ENCODE data around the gene TSC22D1. TPM values are rescaled to one million over a fixed set of nuclear protein-coding genes. Genes with fewer than 3 reads are reported as not detected.

Gene TSC22D1
- total RNA-seq, 2 donors from 2014 or later, result 6.4 to 13.2 TPM

DNA sequence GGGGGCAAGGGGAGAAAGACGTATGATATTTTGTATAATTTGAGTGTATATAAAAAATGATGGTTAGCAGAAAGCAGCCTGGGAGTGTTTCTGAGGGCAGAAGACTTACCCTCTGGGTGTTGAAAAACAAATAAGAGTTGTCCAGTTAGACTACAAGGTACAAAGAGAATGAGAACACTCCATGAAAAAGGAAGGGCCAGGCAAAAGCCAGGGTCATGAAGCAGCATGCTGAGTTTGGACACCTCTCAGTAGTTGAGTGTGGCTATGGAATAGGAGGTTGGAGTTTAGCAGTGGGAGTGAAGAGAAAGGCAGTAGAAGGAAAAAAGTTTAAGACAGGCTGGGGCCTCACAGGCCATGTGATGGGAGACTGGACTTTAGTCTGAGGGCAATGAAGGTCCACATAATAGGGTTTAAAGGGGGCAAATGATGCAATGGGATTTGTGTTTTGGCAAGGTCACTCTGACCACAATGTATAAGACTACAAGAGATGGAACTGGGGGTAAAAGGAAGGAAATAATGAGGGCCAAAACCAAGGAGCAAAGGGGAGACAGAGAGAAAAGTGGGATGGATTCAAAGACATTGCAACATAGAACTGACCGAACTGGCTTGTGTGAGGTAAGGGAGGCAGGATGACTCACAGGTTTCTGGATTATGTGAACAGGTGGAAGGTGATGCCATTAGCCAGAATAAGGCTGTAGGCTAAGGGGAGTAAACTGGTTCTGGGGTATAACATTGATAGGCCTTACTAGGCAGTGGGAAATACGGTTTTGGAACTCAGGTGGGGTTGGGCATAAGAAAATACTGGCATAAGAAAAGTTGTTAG is 125.9 kb downstream of the TSC22D1 start:
- no peak for ATAC-seq
- H3K36me3 Mint-ChIP-seq, result no peaks in the 10 kb centered on the region

DNA sequence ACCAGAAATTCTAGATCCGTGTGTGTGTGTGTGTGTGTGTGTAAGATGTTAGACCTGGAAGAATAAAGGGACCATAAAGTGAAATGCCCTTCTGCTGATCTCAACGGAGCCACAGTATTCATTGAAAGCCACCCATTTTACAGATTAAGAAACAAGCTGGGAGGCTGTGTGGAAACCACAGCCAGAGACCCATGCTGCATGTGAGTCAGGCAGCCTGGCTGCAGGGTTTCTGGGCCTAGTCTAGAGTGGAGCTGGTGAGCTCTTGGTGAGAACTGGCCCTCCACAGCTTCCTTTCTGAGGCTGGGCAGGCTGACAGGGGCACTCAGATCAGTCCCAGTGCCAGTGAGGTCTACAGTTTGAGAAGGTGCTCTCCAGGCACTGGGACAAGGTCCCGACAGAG is 127.3 kb downstream of the TSC22D1 start:
- Mint-ChIP-seq H3K27ac (no peak overlapping the region), H3K4me3 (no peak overlapping the region), H3K9me3 (no peaks in the 10 kb centered on the region), H3K27me3 (no peaks in the 10 kb centered on the region), H3K36me3 (no peaks in the 10 kb centered on the region), H3K4me1 (ENCODE audit: low read depth in 2 of 2) (peaks cover 0 to 4% of the 10 kb centered on the region in 2 donors)
- DNase-seq (ENCODE audit: low spot score) (no peak), ATAC-seq (peak; percentile 24 to 40)

More for the DNA sequence above, 125.9 kb downstream of the TSC22D1 start:
- Mint-ChIP-seq H3K4me3 (no peak overlapping the region), H3K4me1 (ENCODE audit: low read depth in 2 of 2) (peaks cover 0 to 4% of the 10 kb centered on the region in 2 donors), H3K9me3 (no peaks in the 10 kb centered on the region), H3K27ac (no peak overlapping the region), H3K27me3 (no peaks in the 10 kb centered on the region)
- DNase-seq (ENCODE audit: low spot score), result no peak

DNA sequence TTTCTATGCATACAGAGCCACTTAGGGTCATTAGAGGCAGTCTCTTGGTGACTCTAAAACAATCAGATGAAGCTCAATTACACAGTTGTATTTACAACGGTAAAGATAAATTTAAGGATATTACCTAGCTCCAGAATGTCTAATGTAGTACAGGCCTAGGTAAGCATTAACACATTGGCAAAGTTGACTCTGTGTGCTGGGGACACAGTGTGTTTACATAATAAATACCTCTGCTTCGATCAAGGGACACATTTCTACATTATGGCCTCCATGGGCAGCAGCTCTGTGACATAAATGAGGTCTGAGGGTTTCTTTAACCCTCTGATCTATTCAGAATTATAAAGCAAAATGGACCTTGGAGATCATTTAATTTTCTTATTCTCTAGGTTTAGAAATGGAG is 127.8 kb downstream of the TSC22D1 start:
- Mint-ChIP-seq H3K27me3 (no peaks in the 10 kb centered on the region), H3K27ac (no peak overlapping the region), H3K36me3 (no peaks in the 10 kb centered on the region), H3K4me1 (ENCODE audit: low read depth in 2 of 2) (peaks cover 0 to 4% of the 10 kb centered on the region in 2 donors), H3K4me3 (no peak overlapping the region), H3K9me3 (no peaks in the 10 kb centered on the region)
- ATAC-seq (no peak), DNase-seq (ENCODE audit: low spot score) (no peak)

DNA sequence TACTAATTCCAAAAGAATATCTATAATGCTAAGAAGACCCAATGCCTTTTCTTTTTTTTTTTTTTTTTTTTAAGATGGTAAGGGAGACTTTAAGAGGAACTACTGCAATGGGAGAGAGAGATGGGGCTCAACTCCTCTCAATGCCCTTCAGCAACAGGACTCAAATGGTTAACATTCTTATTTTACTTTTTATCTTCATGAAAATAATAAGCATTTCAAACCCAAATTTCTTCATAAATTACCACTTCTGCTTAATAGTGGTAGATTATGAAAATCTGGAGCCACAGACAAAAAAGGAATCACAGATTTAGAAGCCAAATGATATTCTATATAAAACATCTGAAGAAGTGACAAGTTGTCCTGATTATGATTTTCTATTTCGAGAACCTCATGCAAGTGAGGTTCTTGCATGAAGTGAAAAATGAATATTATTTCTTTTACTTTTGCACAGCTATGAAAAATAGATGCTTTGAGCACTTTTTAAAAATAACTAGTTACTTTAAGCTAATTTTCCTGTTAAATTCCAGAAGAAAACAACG is 128.3 kb downstream of the TSC22D1 start:
- Mint-ChIP-seq H3K9me3 (no peaks in the 10 kb centered on the region), H3K4me3 (no peak overlapping the region), H3K36me3 (no peaks in the 10 kb centered on the region), H3K27ac (no peak overlapping the region), H3K4me1 (ENCODE audit: low read depth in 2 of 2) (peaks cover 0 to 4% of the 10 kb centered on the region in 2 donors), H3K27me3 (no peaks in the 10 kb centered on the region)
- DNase-seq (ENCODE audit: low spot score) (no peak), ATAC-seq (no peak)

DNA sequence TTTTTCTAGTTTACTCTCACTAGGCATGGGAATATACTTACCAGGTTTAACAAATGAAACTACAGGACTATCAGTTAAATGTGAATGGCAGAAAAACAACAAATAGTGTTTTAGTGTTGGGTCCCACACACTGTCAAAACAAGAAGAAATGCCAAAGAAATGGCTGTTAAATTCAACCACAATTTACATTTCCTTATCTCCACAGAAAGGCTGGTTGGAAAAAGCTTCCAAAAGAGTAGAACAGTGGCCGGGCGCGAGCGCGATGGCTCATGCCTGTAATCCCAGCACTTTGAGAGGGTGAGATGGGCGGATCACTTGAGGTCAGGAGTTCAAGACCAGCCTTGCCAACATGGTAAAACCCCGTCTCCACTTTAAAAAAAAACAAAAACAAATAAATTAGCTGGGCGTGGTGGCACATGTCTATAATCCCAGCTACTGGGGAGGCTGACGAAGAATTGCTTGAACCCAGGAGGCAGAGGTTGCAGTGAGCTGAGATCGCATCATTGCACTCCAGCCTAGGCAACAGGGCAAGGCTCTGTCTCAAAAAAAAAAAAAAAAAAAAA is 136.0 kb downstream of the TSC22D1 start:
- Mint-ChIP-seq H3K9me3 (no peaks in the 10 kb centered on the region), H3K4me3 (no peak overlapping the region), H3K36me3 (no peaks in the 10 kb centered on the region), H3K4me1 (ENCODE audit: low read depth in 2 of 2) (peaks cover 12 to 21% of the 10 kb centered on the region in 2 donors), H3K27me3 (no peaks in the 10 kb centered on the region), H3K27ac (no peak overlapping the region)
- ATAC-seq, result no peak
- no peak for DNase-seq (ENCODE audit: low spot score)

DNA sequence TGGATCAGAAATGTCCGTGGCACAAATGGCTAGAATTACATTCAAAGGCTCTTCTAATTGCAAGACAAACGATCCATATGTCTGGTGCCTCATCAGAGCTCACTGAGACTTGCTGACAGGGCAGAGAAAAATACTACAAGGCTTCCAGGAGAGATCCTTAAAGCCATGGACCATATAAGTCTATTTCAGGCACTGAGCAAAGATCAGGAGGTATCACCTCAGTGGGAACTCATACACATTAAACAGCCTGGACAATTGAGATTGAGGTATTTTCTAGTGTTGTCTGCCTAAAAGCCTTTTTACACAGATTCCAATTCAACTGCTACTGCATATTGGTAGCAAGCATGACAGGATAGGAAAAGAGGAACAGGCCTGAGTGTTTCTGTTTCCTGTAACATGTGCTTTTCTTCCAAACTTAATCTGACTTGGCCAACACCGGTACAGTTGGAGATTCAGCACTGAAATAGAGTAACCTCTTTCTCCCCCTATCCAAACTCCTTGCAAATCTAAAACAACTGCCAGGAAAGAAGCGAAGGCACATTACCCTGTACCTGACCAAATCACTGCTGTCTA is 136.6 kb downstream of the TSC22D1 start:
- ATAC-seq (no peak), DNase-seq (ENCODE audit: low spot score) (no peak)
- no peaks in the 10 kb centered on the region for H3K9me3 Mint-ChIP-seq
- no peak overlapping the region for H3K4me3 Mint-ChIP-seq
- H3K27ac Mint-ChIP-seq, result no peak overlapping the region
- no peaks in the 10 kb centered on the region for H3K27me3 Mint-ChIP-seq
- peaks cover 15 to 27% of the 10 kb centered on the region in 2 donors for H3K4me1 Mint-ChIP-seq (ENCODE audit: low read depth in 2 of 2)
- H3K36me3 Mint-ChIP-seq, result no peaks in the 10 kb centered on the region

DNA sequence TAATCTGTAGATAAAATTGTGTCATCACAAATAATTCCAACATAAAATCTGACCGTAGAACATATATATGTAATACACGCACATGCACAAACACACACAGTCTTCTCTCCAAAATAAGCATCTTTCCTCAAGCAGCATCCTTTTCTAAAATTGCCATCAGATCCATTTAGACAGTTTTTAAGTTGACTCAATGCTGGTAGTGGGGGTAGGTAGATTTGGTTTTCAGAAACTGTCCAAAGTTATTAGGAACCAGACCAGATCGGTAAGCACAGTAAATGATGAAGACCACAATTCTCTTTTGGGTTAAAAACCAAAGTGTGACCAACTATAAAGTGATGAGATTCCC is 137.9 kb downstream of the TSC22D1 start:
- no peak overlapping the region for H3K27ac Mint-ChIP-seq
- DNase-seq (ENCODE audit: low spot score) (no peak), ATAC-seq (no peak)
- H3K36me3 Mint-ChIP-seq, result no peaks in the 10 kb centered on the region
- no peaks in the 10 kb centered on the region for H3K9me3 Mint-ChIP-seq
- H3K27me3 Mint-ChIP-seq, result no peaks in the 10 kb centered on the region
- H3K4me1 Mint-ChIP-seq (ENCODE audit: low read depth in 2 of 2), result peaks cover 15 to 29% of the 10 kb centered on the region in 2 donors
- H3K4me3 Mint-ChIP-seq, result no peak overlapping the region

DNA sequence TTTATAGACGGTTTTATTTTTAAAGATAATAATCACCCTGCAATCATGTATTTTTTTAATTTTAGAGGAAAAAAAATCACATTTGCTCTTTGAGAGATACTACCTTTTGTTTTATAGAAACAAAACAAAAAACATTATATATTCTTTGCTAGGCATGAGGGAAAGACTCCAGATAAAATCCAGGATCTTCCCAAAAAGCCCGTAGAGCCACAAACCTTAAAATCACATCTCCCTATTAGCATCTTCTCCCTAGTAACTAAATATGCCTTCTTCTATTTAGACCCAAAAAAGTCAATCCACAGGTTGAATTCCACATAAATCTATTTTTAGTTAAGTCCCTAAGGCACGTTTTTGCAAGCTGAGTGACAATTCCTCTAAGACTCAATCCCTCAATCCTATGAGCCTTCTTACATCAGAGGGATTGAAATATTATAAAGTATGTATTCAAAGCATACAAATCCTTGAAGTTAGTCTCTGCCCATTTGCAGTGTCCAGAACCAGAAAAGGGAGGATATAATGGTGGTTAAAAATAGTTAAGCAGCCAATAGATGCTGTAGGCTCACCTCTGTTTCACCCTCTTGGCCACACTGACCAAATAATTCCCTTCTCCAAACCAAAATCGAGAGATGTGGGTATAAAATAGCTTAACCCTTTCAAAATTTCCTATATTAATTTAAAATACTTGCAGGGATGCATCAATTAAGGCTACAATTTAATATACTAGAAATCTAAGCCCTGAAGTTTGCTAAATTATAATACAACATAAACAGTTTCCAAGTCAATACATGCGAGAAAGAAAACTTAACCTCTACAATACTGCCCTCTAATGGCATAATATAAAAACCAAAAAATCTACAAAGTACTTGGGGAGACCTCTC is 138.5 kb downstream of the TSC22D1 start:
- ATAC-seq (no peak), DNase-seq (ENCODE audit: low spot score) (no peak)
- Mint-ChIP-seq H3K4me3 (peak overlapping the region; percentile 89), H3K4me1 (ENCODE audit: low read depth in 2 of 2) (peaks cover 15 to 29% of the 10 kb centered on the region in 2 donors), H3K36me3 (no peaks in the 10 kb centered on the region), H3K9me3 (no peaks in the 10 kb centered on the region), H3K27me3 (no peaks in the 10 kb centered on the region), H3K27ac (no peak overlapping the region)

DNA sequence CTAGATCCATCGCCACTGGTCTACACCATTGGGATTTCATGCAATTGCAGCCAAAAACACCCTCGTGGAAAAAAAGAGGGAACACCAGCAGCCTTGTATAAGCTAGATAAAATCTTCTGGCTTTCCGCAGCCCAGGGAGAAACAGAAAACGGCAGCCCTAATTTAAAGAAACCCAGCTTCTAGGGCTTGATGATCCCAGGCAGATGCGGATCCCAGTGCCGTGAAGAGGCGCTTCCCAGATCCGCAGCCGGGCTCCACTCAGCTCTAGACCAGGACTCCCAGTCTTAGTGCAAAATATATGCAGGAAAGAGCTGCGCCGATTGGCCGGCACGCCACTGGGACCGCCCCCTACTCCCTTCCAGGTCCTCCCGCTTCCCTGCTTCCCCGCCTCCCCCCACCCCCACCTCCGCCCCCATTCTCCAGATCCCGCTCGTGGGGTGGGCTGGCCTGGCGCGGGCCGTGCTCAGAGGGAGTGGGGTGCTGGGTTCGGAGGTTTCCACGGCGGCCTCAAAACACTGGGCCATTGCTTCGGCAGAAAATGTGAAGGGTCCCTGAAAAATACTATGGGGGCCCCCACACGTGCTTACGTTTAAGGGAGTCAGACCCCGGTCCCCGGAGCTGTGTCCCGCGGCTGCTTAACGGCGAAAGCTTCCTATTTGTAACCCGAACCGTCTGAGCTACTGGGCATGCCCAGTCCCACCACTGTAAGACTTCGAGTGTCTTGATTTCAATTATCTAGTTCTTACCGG is 139.4 kb downstream of the TSC22D1 start:
- ATAC-seq (peak; percentile 67 to 82), DNase-seq (ENCODE audit: low spot score) (peak; percentile 73)
- peaks cover 15 to 29% of the 10 kb centered on the region in 2 donors for H3K4me1 Mint-ChIP-seq (ENCODE audit: low read depth in 2 of 2)
- H3K27me3 Mint-ChIP-seq, result no peaks in the 10 kb centered on the region
- H3K9me3 Mint-ChIP-seq, result no peaks in the 10 kb centered on the region
- peak overlapping the region; percentile 89 for H3K4me3 Mint-ChIP-seq
- peak overlapping the region; percentile 70 to 87 for H3K27ac Mint-ChIP-seq
- H3K36me3 Mint-ChIP-seq, result no peaks in the 10 kb centered on the region

DNA sequence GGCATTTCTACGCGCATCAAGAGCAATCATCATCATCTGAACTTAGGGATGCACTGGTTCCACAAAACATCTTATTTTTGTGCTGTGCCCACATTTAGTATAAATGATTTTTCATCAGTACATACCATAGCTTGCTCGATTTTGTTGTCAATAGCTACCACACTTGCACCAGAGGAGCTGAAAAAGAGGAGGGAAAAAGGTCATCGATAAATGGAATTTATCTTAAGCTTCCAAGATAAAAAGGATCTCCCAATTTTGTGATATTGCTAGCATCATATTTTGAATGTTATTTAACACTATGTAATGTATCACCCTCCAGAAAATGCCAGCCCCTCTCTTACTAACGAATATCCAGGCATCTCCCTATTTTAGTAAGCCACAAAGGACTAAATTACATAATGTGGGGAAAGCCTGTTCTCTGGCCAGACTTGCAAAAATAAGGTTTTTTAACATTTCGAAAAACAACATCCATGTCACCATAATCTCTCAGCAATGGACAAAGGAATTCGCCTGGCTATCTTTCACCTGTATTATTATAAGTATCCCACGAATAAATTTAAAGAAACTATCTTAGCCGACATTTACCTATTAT is 140.1 kb downstream of the TSC22D1 start:
- no peaks in the 10 kb centered on the region for H3K27me3 Mint-ChIP-seq
- no peaks in the 10 kb centered on the region for H3K36me3 Mint-ChIP-seq
- H3K27ac Mint-ChIP-seq, result peak overlapping the region; percentile 70 to 87
- ATAC-seq (no peak), DNase-seq (ENCODE audit: low spot score) (no peak)
- no peaks in the 10 kb centered on the region for H3K9me3 Mint-ChIP-seq
- H3K4me3 Mint-ChIP-seq, result peak overlapping the region; percentile 89
- peaks cover 15 to 29% of the 10 kb centered on the region in 2 donors for H3K4me1 Mint-ChIP-seq (ENCODE audit: low read depth in 2 of 2)

DNA sequence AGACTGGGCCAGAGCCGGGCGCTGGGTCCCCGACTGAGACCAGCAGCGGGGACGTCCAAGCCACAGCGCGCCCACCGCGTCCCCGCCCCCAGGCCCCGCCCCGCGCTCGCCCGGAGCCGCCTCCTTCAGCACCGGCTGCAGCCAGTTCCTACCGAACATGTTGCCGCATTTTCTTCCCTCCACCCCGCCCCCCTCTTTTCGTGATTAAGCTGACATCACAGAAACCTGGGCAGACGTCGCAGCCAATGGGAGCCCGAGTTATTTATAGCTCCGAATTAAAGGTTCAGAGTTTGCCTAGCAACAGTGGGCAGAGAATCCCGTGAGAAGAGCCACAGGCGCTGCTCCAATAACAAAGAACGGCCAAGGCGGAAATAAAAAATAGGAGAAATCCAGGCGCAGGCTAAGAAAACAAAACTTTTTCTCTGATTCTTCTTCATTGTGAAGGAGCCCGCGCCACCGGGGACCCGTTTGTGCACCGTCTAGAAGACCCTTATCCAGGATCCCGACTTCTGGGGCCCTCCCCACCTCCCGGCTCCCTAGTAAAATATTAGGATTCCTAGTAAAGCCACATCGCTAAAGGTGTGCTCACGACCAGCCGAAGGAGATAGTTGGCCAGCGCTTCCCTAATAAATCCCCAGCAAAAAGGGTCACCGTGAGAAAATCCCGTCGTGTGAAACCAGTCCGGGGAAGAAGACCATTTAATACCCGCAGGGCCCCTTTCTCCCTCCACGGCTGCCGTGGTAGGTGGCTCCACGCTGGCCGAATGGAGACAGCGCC is 140.8 kb downstream of the TSC22D1 start:
- DNase-seq (ENCODE audit: low spot score) (peak; percentile 90), ATAC-seq (peak; percentile 94)
- Mint-ChIP-seq H3K36me3 (no peaks in the 10 kb centered on the region), H3K4me3 (peak overlapping the region; percentile 89), H3K4me1 (ENCODE audit: low read depth in 2 of 2) (peaks cover 15 to 29% of the 10 kb centered on the region in 2 donors), H3K9me3 (no peaks in the 10 kb centered on the region), H3K27me3 (no peaks in the 10 kb centered on the region), H3K27ac (peak overlapping the region; percentile 70 to 87)

DNA sequence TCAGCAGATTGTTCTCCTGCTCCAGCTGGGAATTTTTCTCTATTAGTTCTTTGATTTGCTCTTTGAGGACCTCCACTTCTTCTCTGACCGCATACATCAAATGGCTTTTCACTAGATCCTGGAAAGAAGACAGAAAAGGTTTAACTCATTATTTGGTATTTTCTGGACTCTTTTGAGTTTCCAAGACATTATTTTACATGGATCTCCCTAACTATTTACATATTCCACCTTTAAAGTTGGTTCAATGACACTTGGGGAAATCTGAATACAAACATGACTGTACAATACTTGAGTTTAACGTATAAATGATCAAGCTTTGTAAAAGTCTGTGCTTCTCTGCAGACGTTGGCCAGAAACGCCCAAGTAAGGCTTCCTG is 141.4 kb downstream of the TSC22D1 start:
- Mint-ChIP-seq H3K27me3 (no peaks in the 10 kb centered on the region), H3K36me3 (no peaks in the 10 kb centered on the region), H3K4me3 (peak overlapping the region; percentile 89), H3K4me1 (ENCODE audit: low read depth in 2 of 2) (peaks cover 15 to 29% of the 10 kb centered on the region in 2 donors), H3K9me3 (no peaks in the 10 kb centered on the region), H3K27ac (peak overlapping the region; percentile 70 to 87)
- ATAC-seq (no peak), DNase-seq (ENCODE audit: low spot score) (no peak)

Data from natural killer cell treated with Interleukin-12 subunit alpha and Interleukin-12 subunit beta and Interleukin-15 and Interleukin-18, amount 100 ng/mL, for 72 hours (primary cell).